Panc1 (cell line): ENCODE measurements around the gene MON1A. TPM values are rescaled to one million over a fixed set of nuclear protein-coding genes. Genes with fewer than 3 reads are reported as not detected.

Experiments used
- ATAC-seq: fragments of 200-7000 bp; cut with Tn5 transposase; 2 replicates; pipeline ENCODE4 v1.9.1; 2020; ENCODE audit warnings: mild to moderate bottlenecking, moderate library complexity
- BruUV-seq: library from RNA; stranded (reverse); fragments of 400-500 nt; replicated peaks from 2 replicates; lab custom pipeline; 2021; lab: Mats Ljungman, UMichigan
- CTCF ChIA-PET: fragments of 300-600 bp; sonication (Branson Sonifier 250); formaldehyde crosslinking; loops from one replicate; lab custom pipeline; 2022; ENCODE audit warnings: antibody characterized with exemption; lab: Charles Lee
- POLR2A ChIA-PET: fragments of 300-600 bp; sonication (Branson Sonifier 250); formaldehyde crosslinking; loops from one replicate; lab custom pipeline; 2022; ENCODE audit warnings: antibody characterized with exemption; lab: Charles Lee
- DNase-seq: peaks from one replicate; pipeline ENCODE4 v3.0.0-alpha.2; 2010; ENCODE audit warnings: low read depth, low spot score
- H3K27ac ChIP-seq: 2 replicates; pipeline ENCODE4 v1.5.1; 2011; ENCODE audit warnings: mild to moderate bottlenecking, low read length, inconsistent platforms
- H3K27me3 ChIP-seq: fragments of 200-500 bp; sonication (Bioruptor generic); 2 replicates; pipeline ENCODE4 v1.6.0; 2014; ENCODE audit warnings: low read length, inconsistent platforms; ENCODE audit not compliant: control insufficient read depth, insufficient read depth
- H3K36me3 ChIP-seq: fragments of 200-500 bp; sonication (Bioruptor generic); 2 replicates; pipeline ENCODE4 v1.5.1; 2014; ENCODE audit warnings: inconsistent platforms, mild to moderate bottlenecking, low read length, moderate library complexity; ENCODE audit not compliant: control insufficient read depth, insufficient read depth
- H3K4me1 ChIP-seq: 2 replicates; pipeline ENCODE4 v1.5.1; 2011; ENCODE audit warnings: inconsistent platforms, mild to moderate bottlenecking, low read length, moderate library complexity; ENCODE audit not compliant: control insufficient read depth, insufficient read depth
- H3K4me3 ChIP-seq, 2 experiments: 2 replicates each; pipeline ENCODE4 v1.5.1; 2011 to 2012; ENCODE audit warnings: low read depth in 2 of 2, low read length in 2 of 2, mild to moderate bottlenecking in 2 of 2, inconsistent platforms in 1 of 2, moderate library complexity in 1 of 2
- H3K9me3 ChIP-seq: fragments of 200-500 bp; sonication (Bioruptor generic); 2 replicates; pipeline ENCODE4 v1.5.1; 2014; ENCODE audit warnings: low read depth, mild to moderate bottlenecking, inconsistent platforms, low read length, moderate library complexity; ENCODE audit not compliant: control insufficient read depth, insufficient read depth
- POLR2AphosphoS5 ChIP-seq: IDR thresholded peaks from 2 replicates; pipeline ENCODE4 v1.6.1; 2012; ENCODE audit warnings: mild to moderate bottlenecking, low read depth, low read length, moderate library complexity
- SIN3A ChIP-seq: IDR thresholded peaks from 2 replicates; pipeline ENCODE4 v1.6.1; 2012; ENCODE audit warnings: low read depth, mild to moderate bottlenecking, low read length, moderate library complexity, borderline replicate concordance; ENCODE audit not compliant: insufficient read depth
- TCF7L2 ChIP-seq: IDR thresholded peaks from 2 replicates; pipeline ENCODE4 v1.6.1; 2011; ENCODE audit warnings: mild to moderate bottlenecking, low read depth, low read length, inconsistent platforms
- in situ Hi-C: cut with HindIII; loops from 2 replicates; pipeline ENCODE4 v1.10.0; 2016; ENCODE audit warnings: low sequenced_read_pairs, low pct_unique_long_range_greater_than_20kb
- intact Hi-C: fragments of 100-400 bp; cut with micrococcal nuclease; formaldehyde crosslinking; loops from one replicate; pipeline ENCODE4 v1.10.0; 2022; ENCODE audit not compliant: unreplicated experiment
- total RNA-seq: library from RNA; stranded (reverse); gene quantifications from one replicate; pipeline ENCODE4 v1.2.1, GENCODE V29; 2021; ENCODE audit not compliant: unreplicated experiment
- TF ChIP-seq, protein P1 (sequence below), 2 experiments: IDR thresholded peaks; 2 replicates each; pipeline ENCODE4 v1.6.1; 2011 to 2012; ENCODE audit warnings: low read depth in 2 of 2, control low read depth in 1 of 2, low read length in 1 of 2, mild to moderate bottlenecking in 1 of 2, moderate library complexity in 1 of 2; ENCODE audit not compliant: insufficient read depth in 1 of 2
- TF ChIP-seq, protein P2 (sequence below): fragments of 450-650 bp; IDR thresholded peaks from 2 replicates; pipeline ENCODE4 v1.5.1; 2017; ENCODE audit warnings: mild to moderate bottlenecking

MON1A gene
- total RNA-seq, 1 experiment from 2014 or later: 12.9 TPM

DNA sequence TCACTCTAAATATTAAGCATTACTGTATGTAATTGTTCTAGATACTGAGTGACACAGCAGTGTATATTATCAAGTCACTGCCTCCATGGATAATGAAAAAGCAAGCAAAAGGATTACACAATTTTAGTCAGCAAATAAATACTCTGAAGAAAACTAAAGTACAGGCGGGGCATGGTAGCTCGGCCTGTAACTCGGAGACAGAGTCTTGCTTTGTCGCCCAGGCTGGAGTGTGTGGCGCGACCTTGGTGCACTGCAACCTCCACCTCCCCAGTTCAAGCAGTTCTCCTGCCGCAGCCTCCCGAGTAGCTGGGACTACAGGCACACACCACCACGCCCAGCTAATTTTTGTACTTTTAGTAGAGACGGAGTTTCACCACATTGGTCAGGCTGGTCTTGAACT lies 43.0 kb upstream of the MON1A start:
- POLR2A ChIA-PET: no interaction called here
- intact Hi-C loops (no loop called here), in situ Hi-C loops (no loop called here)
- no peaks in the 10 kb centered on the region for H3K27me3 ChIP-seq
- no peak overlapping the region for H3K27ac ChIP-seq
- H3K4me3 ChIP-seq: no peak overlapping the region
- peaks cover 11% of the 10 kb centered on the region for H3K36me3 ChIP-seq
- ATAC-seq: no peak
- no peaks in the 10 kb centered on the region for H3K9me3 ChIP-seq
- CTCF ChIA-PET: no interaction called here
- no TSS peak for BruUV-seq
- TF ChIP-seq SIN3A (no peak), TCF7L2 (no peak), POLR2AphosphoS5 (no peak)
- TF ChIP-seq, protein P1, sequence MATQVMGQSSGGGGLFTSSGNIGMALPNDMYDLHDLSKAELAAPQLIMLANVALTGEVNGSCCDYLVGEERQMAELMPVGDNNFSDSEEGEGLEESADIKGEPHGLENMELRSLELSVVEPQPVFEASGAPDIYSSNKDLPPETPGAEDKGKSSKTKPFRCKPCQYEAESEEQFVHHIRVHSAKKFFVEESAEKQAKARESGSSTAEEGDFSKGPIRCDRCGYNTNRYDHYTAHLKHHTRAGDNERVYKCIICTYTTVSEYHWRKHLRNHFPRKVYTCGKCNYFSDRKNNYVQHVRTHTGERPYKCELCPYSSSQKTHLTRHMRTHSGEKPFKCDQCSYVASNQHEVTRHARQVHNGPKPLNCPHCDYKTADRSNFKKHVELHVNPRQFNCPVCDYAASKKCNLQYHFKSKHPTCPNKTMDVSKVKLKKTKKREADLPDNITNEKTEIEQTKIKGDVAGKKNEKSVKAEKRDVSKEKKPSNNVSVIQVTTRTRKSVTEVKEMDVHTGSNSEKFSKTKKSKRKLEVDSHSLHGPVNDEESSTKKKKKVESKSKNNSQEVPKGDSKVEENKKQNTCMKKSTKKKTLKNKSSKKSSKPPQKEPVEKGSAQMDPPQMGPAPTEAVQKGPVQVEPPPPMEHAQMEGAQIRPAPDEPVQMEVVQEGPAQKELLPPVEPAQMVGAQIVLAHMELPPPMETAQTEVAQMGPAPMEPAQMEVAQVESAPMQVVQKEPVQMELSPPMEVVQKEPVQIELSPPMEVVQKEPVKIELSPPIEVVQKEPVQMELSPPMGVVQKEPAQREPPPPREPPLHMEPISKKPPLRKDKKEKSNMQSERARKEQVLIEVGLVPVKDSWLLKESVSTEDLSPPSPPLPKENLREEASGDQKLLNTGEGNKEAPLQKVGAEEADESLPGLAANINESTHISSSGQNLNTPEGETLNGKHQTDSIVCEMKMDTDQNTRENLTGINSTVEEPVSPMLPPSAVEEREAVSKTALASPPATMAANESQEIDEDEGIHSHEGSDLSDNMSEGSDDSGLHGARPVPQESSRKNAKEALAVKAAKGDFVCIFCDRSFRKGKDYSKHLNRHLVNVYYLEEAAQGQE (IDR thresholded peaks at IDR 0.05; ENCODE audit: insufficient read depth in 1 of 2, low read depth in 2 of 2, low read length in 1 of 2): no peak
- TF ChIP-seq, protein P2, sequence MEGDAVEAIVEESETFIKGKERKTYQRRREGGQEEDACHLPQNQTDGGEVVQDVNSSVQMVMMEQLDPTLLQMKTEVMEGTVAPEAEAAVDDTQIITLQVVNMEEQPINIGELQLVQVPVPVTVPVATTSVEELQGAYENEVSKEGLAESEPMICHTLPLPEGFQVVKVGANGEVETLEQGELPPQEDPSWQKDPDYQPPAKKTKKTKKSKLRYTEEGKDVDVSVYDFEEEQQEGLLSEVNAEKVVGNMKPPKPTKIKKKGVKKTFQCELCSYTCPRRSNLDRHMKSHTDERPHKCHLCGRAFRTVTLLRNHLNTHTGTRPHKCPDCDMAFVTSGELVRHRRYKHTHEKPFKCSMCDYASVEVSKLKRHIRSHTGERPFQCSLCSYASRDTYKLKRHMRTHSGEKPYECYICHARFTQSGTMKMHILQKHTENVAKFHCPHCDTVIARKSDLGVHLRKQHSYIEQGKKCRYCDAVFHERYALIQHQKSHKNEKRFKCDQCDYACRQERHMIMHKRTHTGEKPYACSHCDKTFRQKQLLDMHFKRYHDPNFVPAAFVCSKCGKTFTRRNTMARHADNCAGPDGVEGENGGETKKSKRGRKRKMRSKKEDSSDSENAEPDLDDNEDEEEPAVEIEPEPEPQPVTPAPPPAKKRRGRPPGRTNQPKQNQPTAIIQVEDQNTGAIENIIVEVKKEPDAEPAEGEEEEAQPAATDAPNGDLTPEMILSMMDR: no peak
- DNase-seq: no peak
- no peaks in the 10 kb centered on the region for H3K4me1 ChIP-seq

DNA sequence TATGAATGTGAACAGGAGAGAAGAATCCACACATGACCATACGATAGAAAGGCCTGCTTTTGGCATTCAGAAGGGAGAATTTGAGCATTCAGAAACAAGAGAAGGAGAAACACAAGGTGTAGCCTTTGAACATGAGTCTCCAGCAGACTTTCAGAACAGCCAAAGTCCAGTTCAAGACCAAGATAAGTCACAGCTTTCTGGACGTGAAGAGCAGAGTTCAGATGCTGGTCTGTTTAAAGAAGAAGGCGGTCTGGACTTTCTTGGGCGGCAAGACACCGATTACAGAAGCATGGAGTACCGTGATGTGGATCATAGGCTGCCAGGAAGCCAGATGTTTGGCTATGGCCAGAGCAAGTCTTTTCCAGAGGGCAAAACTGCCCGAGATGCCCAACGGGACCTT lies 38.7 kb upstream of the MON1A start:
- Histone ChIP-seq H3K4me3 (no peak overlapping the region), H3K4me1 (no peaks in the 10 kb centered on the region), H3K27ac (no peak overlapping the region), H3K36me3 (peaks cover 6% of the 10 kb centered on the region), H3K27me3 (no peaks in the 10 kb centered on the region), H3K9me3 (no peaks in the 10 kb centered on the region)
- in situ Hi-C loops: no loop called here
- BruUV-seq: no TSS peak
- intact Hi-C loops: no loop called here
- POLR2A ChIA-PET: interaction anchor here (0.7 kb wide), 1 partner anchor 117 kb away, joined by 7 read pairs; no protein-coding TSS in a partner anchor
- no peak for TF ChIP-seq SIN3A
- TF ChIP-seq POLR2AphosphoS5: no peak
- TF ChIP-seq, protein P2: no peak
- TF ChIP-seq TCF7L2: no peak
- TF ChIP-seq, protein P1 (IDR thresholded peaks at IDR 0.05; ENCODE audit: insufficient read depth in 1 of 2, low read depth in 2 of 2, low read length in 1 of 2): no peak
- ATAC-seq (no peak), DNase-seq (no peak)
- CTCF ChIA-PET: interaction anchor here (0.6 kb wide), 1 partner anchor 40 kb away, joined by 9 read pairs; no protein-coding TSS in a partner anchor
